EH (cell line): ENCODE data around the gene ARL8B.

ENCODE experiments used
- DNase-seq: peaks from one replicate; pipeline ENCODE4 v3.0.0-alpha.2; 2015; ENCODE audit warnings: low read depth

ARL8B gene

DNA sequence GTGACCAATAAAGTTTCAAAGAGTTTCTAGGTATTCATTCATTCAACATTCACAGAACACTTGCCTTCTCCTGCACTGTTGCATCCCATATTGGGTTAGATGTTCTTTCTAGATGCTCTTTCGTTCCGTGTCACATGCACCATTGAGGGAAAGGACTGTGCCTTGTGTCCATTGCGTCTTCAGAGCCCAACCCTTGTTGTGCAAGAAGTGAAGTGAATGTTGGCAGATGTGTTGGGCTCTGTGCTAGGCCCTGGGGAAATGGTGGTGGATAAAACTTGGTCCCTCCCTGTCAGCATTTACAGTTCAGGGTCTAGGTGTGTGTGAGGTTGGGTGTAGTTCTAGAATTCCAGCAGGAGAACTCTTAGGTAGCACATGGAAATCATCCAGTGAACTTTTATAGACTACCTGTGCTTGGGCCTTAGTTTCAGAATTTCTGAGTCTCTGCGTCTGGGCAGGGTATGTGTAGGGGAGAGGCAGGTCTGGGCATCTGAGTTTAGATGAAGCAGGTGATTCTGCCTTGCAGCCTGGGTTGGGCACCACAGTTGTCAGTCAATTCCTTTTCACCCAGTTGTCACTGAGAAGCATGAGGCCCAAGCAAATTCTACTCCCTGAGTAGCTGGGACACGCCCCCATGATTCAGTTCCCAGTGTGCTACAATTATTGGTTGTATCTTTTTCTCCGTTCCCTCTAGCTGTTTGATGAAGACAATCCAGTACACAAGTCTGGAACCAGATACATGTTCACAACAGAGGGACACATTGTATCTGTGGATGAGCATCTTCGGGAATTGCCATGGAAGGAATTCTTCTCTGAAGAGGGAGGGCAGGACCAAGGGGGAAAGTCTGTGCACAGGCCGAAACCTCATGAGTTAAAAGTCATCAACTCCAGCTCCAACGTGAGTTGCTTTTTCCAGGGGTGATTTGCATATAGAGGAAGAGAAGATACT lies 90.8 kb downstream of the ARL8B start:
- DNase-seq = no peak

DNA sequence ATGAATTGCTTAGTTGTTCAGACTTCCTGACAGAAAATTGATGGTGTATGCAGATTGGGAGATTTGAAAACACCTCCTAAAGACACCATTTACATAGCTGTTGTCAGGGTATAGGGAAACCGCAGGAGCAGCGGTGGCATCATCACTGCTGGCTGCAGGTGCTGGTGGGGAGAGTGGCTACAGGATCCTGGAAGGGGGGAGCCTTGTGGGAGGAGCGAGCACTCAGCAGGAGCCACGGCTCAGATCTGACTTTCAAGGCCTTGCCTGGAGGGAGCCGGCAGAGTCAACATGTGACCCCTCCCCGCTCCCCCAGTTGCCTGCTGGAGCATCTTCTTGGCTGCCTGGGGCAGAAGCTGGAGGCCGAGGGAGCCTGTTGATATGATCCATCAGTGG lies 91.5 kb downstream of the ARL8B start:
- DNase-seq = no peak

DNA sequence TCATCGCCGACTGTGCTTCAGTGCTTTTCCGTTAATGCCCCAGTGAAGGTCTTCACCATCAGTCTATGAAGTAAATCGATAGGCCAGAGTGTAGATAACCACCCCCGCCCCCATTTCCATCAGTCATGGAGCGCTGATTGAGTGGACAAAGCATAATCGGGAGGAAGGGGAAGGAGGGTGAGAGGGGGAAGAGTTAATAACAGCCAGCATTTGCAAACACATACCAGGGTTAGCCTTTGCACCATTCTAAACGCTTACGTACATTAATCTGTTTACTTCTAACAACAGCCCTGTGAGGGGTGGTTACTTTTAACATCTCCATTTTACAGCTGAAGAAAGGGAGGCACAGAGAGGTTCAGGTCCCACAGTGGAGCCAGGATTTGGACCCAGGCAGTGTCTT lies 92.3 kb downstream of the ARL8B start:
- DNase-seq = no peak

DNA sequence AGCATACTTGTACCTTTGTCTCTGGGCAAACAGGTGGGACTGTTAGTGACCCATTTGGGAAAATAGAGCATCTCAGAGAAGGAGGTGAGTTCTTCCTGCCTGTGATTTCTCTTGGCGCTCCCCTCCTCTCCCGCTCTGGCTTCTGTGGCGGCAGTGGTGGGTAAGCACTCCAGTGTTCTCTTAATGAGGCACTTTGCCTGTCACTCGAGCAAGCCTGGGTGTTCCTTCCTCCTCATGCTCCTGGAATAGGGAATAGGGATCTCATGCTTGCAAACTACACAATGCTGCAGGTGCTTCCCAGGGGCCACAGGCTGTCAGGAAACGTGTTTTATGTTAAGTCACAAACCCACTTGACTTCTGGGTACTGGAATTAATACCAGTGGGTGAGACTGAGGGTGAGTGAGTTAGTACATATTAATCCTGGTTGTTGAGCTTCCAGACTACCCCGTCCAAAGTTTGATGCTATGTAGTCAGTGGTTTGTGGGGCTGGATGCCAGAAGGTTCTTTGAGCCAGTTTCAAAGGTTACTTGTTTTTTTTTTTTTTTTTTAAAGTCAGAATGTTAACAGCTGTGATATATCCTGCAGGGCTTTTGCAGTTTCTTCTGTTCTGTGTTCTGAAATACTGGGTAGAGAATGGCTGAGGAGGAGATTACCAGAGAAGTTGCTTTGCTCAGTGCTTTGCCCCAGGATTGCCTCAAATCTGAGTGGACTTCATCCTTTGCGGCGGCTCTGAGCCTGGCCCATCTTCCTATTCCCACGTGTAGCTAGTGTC lies 95.9 kb downstream of the ARL8B start:
- no peak for DNase-seq

DNA sequence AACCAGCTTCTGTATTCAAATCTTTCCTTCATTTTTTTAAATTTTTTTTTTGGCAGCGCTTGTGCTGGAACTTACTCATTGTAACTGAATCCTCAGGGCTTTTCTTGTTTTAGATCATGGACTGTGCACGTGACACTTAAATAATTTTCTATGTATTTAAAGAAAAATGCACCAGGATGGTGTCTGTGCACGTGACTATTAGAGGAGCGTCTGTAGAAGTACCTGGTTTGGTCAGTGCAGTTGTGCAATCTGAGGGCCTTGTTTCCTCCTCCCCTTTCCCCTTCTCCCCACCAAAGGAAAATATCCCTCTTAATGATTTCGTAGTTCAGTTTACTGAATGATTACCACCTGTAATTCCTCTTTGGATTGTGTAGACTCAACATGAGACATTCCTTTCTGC lies 96.7 kb downstream of the ARL8B start:
- no peak for DNase-seq

DNA sequence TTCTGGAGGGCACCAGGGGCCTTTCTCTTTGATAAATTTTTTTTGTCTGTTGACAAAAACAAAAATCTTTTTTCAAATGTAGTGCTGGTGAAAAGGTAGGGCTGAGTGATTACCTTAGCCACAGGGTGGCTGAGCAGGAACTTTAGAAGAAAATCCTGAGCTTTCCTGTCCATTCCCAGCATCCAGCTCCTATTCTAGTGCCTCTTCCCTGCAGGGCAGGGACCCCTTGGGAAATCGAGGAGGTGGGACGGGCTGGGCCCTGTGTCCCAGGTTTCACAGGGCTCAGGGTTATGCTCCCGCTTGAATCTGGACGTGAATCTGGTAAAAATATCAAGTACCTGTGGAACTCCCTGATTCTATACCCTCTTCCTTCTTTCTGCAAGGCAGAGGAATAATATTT lies 97.1 kb downstream of the ARL8B start:
- DNase-seq = no peak

DNA sequence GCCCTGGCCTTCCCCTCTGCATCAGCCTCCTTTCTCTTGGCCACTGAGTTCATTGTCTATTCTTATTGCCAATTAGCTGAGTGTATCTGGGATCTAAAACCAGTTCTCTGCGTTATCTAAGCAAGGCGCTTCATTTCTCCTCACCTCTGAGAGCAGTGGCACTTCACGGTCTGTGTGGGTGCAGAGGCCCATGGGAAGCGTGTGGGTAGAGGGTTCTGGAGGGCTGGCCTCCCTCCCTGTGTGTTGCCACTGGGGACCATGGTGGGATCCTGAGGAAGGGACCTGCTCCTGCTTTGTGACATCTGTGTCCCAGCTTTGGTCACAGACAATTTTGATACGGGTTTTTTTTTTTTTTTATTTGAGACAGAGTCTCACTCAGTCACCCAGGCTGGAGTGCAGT lies 98.1 kb downstream of the ARL8B start:
- no peak for DNase-seq

DNA sequence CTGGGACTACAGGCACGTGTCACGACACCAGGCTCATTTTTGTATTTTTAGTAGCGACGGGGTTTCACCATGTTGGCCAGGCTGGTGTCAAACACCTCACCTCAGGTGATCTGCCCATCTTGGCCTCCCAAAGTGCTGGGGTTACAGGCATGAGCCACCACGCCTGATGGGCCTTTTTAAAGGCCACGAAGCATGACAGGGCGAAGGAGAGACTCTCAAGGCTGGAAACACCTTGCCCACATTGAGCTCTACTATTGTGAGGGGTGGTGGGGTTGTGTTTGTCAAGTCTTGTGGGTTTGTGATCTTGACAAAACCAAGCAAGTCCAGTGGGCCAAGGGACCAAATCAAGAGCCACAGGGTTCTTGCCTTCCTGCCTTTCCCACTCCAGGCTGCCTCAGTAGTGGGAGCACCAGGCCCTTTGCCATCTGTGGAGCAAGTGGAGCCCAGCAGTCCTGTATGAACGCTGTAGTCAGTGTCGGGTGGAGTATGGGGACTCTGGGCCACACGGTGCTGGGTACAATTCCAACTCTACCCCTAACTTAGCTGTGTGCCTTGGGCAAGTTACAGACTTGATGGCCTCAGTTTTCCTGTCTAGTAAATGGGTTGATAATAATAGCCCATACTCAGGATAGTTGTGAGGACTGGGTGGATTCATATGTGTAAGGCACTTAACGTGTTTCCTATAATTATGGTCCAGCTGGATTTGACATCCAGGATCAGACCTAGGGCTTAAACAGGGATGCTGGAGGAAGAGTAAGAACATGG lies 98.8 kb downstream of the ARL8B start:
- DNase-seq = no peak

DNA sequence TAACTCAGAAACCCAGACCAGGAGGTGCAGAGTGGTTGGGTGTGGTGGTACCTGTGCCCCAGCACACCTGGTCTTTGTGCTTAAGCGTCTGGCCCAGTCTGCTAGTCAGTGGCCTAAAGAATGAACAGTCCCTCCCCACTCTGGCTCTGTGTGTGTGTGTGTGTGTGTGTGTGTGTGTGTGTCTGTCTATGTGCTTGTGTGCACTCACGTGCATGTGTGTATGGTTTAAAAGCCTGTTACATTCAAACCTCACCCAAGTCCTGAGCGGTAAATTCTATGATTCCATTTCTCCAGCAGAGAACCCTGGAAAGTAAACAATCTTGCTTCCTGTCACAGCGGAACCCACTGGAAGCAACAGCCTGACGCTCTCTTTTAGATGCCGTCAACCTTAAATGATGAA lies 99.6 kb downstream of the ARL8B start:
- DNase-seq = no peak

DNA sequence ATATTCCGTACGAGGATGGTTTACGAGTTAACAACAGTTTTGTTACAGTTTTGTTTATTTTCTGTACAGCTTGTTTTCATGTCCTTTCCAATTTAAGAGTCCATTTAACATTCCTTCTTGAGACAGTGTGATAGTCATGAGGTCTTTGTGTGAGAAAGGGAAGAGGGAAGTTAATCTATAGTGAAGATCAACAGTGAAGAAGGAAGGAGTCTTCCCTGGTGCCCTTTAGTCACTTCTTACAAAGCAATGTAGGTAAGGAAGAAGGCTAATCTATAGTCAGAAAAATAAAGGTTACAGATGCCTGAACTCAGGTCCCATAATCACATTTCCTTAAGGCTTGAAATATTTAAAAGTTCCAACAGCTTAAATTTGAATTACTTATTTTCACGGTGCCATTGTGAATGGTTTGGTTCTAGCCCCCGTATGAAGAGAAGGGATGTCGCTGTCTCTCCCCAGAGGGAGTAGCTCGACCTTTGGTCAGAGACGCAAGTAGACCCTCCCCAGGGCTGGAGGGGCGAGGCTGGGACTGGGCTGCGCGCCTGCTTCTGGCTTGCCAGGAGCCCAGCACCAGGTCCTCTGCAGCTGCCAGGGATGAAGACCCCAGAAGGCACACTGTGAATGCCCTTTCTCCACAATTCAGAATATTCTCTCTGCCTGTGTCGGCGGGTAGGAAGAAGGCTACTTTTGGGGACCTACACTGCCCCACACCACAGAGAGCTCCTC lies 100.4 kb downstream of the ARL8B start:
- DNase-seq = no peak

DNA sequence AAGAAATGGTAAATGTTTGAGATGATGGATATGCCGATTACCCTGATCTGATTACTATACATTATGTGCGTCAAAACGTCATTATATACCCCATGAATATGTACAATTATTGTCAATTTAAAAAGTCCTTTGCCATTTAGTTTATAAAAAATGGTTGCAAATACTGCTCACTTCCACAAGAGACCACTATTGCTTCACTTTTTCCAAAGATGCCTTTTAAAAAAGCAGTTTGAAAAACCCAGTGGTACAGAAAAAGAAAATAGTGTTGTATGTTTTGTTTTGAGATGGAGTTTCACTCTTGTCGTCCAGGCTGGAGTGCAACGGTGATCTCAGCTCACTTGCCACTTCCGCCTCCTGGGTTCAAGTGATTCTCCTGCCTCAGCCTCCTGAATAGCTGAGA lies 104.7 kb downstream of the ARL8B start:
- peak; percentile 48 for DNase-seq

DNA sequence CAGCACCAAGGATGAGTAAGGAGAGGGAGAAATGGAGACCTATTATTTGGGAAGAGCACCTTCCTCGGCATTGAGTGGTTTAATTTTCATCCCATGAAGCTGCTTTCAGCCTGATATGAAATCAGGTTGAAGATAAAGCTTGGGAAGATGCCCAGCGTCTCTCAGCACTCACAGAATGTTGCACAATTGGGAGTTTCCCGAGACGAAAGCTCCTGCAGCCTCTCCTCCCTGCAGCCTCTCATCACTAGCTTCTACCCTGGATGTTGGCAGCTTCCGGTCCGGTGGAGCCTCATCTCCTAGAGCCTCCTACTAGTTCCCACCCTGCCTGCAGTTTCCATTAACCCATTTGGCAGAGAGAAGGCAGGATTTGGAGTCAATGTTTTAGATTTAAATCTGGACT lies 105.7 kb downstream of the ARL8B start:
- DNase-seq = no peak

DNA sequence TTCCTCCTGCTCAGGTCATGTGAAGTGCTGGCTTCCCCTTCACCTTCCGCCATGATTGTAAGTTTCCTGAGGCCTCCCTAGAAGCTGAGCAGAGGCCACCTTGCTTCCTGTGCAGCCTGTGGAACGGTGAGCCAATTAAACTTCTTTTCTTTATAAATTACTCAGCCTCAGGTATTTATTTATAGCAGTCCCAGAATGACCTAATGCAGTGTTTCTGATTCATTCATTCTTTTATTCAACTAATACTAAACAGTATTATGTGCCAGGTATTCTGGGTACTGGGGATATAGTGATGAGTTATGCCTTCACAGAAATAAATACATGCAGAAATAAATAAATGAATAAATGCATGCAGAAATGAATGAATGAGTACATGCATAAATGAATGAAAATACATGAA lies 107.3 kb downstream of the ARL8B start:
- DNase-seq = no peak
